Epithelial cell of prostate (primary cell): ENCODE results near the gene TMPRSS5.

Source experiments
- DNase-seq: peaks from one replicate; pipeline ENCODE4 v3.0.0-alpha.2; 2011; ENCODE audit warnings: low read depth, low spot score
- H3K27ac ChIP-seq: fragments of 450-650 bp; 2 replicates; pipeline ENCODE4 v1.5.1; 2017; ENCODE audit warnings: mild to moderate bottlenecking

Gene TMPRSS5

GRCh38 chr11:113637636-113638035 is 68.5 kb downstream of the TMPRSS5 start:
- H3K27ac ChIP-seq, result no peak overlapping the region
- DNase-seq, result no peak
